ENCODE data around the gene SDR42E2.
"Not testable (repeated sequence)": the region's sequence is repeated elsewhere in the genome, so short reads cannot be mapped to it uniquely, and the experiment has no call there.

SDR42E2 gene

DNA sequence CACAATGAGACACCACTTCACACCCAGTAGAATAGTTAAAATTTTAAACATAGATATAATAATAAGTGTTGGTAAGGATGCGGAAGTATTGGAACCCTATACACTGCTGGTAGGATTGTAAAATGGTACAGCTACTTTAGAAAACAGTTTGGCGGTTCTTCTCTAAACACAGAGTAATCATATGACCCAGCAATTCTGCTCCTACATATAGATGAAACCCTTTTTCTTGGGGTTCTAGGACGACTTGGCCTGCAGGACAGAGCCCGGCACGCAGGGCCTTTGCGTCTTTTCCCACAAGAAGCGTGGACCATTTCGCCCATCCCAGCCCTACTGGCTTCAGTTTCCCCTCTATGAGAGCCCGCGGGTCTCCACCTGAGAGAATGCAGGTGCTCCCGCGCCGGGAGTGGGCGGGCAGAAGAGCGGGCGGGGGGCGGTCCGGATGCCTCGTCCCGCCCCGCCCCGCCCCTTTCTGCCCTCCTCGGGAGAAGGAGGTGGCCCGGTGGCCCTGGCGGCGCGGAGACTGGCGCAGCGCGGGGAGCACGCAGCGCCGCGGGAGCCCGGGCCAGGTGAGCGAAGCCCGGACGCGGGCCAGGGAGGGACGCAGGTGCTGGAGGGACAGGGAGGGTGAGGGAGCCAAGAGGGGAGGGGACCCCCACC lies at the start of gene SDR42E2:
Gene SDR42E2 (plus strand): TSS at position 508 of the 657 bp plus-strand sequence. CDS start 3,077 bp downstream, outside the sequence.
- FAIRE-seq: no peak
- DNase-seq (ENCODE audit: insufficient read length, low spot score): peak; percentile 30

DNA sequence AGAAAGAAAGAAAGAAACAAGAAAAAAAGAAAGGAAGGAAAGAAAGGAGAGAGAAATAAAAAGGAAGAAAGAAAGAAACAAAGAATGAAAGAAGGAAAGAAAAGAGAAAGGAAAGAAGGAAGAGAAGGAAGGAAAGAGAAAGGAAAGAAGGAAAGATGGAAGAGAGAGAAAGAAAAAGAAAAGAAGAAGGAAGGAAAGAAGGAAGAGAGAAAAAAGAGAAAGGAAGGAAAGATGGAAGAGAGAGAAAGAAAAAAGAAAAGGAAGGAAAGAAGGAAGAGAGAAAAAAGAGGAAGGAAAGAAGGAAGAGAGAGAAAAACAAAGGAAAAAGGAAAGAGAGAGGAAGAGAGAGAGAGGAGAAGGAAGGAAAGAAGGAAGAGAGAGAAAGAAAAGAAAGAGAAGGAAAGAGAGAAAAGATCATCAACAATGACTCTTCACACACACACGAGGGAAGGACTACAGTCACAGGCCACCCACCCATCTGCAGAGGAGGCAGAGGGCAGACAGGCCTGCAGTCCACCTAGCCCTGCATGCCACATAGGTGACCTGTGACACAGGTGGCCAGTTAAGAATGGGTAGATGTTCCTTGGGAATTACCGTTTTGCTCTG lies 46.1 kb upstream of the SDR42E2 start:
- DNase-seq (ENCODE audit: insufficient read length, low spot score): no peak
- FAIRE-seq: no peak

DNA sequence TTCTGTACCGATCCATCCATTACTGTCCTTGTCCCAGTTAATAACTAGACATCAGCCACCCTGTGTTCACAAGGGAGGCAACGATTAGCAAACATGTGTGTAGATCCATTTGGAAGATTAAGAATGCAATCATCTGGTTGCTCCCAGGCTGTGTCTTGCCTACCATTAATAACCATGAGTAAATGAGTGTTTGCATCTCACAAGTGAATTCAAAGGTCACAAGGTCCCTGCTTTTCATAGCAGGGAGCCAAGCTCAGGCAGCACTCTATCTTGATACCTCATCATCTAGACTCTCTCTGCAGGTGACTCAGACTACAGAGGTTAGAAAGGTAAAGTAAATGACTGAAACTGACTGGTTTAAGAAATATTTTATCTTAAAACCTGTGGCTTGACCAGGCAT lies 44.7 kb upstream of the SDR42E2 start:
- no peak for DNase-seq (ENCODE audit: insufficient read length, low spot score)
- no peak for FAIRE-seq

DNA sequence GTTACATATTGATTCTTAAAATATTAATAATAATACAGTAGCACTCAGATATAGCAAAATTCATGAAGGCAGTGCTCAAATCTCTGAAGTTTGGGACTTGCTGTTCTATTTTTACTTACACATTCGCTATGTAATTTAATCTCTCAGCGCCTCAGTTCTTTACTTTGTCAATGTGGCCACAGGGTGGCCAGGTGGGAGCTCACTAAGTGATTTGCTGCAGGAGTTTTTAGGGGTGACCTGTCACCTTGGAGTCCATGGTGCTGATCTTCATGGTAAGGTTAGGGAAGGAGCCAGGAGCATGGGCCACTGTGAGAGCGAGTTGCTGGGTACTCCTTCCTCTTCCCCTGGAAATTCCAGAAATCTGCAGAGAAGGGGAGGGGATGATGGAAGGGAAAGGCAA lies 41.9 kb upstream of the SDR42E2 start:
- DNase-seq (ENCODE audit: insufficient read length, low spot score) (no peak), FAIRE-seq (no peak)

DNA sequence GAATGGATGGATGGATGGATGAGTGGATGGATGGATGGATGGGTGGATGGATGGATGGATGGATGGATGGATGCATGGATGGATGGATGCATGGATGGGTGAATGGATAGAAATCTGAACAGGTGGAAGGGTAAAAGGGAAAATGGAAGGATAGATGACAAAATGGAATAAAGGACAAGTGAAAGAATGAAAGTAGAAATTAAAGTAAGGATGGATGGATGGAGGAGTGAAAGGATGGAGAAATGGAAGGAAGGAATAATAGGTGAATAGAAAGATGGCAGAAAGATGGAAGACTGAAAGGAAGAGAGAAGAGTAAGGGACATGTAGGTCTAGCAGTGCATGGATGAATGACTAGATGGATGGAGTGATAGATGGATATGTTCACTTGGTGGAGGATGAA lies 40.1 kb upstream of the SDR42E2 start:
- FAIRE-seq: no peak

DNA sequence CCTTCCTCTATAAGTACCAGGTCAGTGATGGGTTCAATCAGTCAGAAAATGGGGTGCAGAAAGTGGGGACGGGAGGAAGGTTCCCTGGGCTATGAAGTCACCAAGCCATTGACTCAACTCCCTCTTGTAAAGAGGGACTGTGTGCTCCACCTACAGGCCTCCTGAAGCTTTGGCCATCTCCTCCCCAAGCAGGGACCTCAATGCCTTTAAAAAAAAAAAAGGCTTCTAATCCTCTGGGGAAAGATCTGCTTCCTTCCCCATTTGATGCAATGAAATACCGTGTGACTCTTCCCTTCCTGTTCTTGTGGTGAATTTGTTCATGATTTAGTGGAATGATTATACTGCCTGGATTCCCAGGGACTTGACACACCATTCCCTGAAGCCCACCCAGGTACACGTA lies 39.2 kb upstream of the SDR42E2 start:
- no peak for FAIRE-seq
- DNase-seq (ENCODE audit: insufficient read length, low spot score): no peak

More for the DNA sequence above, 40.1 kb upstream of the SDR42E2 start:
- no peak for DNase-seq (ENCODE audit: insufficient read length, low spot score)

DNA sequence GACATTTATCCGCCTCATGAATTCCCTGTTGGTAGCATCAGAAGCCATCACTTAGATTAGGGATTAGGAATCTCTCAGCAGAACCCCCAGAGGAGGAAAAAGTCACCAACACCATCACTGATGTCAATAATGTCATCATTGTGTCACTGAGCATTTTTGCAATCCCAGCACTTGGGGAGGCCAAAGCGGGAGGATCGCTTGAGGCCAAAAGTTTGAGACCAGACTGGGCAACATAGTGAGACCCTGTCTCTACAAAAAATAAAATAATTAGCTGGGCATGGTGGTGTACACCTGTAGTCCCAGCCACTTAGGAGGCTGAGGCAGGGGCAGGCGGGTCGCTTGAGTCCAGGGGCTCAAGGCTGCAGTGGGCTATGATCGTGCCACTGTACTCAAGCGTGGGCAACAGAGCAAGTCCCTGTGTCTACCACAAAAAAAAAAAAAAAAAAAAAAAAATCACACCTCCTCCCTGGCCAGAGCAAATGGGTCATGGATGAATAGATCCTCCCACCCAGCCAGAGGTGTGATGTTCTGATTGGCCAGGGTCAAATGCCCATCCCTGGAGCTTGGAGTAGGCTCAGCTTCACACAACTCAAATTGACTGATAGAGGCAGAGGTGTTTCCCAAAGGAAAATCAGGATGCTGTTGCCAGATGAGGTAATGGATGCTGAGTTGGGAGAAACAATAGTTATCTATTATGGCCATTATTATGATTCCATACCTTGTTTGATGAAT lies 38.4 kb upstream of the SDR42E2 start:
- DNase-seq (ENCODE audit: insufficient read length, low spot score) (no peak), FAIRE-seq (no peak)

DNA sequence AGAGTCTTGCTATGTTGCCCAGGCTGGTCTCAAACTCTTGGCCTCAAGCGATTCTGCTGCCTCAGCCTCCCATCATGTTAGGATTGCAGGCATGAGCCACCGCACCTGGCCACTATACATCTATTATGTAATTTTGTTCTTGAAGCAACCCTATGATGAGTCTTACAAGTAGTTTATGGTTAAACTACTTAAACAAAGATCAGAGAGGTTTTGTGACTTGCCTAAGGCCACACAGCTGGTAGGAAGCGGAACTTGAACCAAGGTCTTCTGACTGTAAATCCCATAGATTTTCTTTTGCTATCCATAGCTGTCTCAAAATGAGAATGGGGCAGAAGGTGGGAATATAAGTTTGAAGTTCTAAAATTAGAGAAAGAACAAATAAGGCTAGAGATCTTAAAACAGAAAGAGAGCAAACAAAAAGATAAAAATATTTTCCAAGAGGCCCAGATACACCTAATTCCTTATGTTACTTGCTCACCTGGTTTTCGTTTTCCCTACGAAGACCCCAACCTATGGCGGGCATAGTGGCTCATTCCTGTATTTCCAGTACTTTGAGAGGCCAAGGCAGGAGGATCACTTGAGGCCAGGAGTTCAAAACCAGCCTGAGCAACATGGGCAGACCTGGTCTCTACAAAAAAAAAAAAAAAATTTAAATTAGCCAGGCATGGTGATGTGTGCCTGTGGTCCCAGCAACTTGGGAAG lies 37.6 kb upstream of the SDR42E2 start:
- DNase-seq (ENCODE audit: insufficient read length, low spot score) (no peak), FAIRE-seq (no peak)

DNA sequence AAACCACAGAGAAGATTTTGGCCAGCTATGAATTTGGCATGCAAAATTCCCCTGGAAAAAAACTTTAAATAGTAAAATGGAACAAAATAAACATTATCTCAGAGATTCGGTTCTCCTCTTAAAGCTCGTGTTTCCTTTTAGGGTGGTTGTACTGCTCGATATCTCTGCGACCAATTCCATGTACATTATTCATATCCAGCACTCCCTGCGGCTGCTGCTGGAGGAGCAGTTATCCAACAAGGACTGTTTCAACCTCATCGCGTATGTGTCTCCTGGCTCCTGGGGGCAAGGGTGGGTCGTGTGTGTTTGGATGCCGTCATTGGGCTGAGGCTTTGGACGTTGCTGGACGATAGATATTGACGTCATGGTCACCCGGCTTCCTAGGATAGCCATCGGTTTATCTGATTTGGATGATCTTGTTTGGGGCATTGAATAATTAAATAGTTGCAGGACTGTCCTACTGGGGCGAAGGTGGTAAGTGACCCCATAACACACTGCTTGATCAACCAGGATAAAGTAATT lies 36.2 kb upstream of the SDR42E2 start:
- DNase-seq (ENCODE audit: insufficient read length, low spot score) (no peak), FAIRE-seq (no peak)

DNA sequence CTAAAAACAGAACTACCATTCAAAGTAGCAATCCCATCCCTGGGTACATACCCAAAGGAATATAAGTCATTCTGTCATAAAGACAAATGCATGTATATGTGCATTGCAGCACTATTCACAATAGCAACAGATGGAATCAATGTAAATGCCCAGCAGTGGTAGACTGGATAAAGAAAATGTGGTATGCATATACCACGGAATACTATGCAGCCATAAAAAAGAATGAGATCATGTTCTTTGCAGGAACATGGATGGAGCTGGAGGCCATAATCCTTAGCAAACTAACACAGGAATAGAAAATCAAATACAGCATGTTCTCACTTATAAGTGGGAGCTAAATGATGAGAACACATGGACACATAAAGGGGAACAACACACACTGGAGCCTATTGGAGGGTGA lies 33.8 kb upstream of the SDR42E2 start:
- not testable (repeated sequence) for DNase-seq (ENCODE audit: insufficient read length, low spot score); FAIRE-seq

DNA sequence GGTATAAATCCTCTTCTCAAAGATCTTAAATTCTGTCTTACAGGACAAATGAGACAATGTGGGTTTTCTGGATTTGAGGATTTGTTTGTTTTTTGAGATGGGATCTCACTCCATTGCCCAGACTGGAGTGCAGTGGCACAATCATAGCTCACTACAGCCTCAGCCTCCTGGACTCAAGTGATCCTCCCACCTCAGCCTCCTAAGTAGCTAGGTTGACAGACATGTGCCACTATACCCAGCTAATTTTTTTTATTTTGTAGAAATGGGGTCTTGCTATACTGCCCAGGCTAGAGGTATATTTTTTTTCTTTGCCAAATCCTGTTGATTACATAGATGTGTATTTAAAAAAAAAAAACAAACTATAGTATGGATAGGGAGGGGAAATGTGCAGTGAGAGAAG lies 31.8 kb upstream of the SDR42E2 start:
- no peak for DNase-seq (ENCODE audit: insufficient read length, low spot score)
- FAIRE-seq: no peak

DNA sequence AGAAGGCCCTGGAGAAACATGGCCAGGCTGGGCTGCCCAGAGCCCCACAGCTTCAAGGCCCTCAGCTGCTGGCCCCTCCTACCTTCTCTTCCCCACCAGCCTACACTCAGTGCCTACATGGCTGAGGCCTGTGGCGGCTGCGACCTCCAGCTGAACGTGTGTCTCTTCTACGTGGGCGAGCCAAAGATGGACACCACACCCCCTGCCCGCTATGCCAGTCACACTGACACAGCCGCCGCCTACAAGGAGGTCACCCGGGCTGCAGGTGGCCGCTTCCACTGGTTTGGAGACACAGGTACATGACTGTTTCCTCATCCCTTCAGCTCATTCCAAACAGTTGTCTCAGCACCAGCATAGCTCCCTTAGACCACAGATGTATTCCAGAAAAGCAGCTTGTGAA lies 29.5 kb upstream of the SDR42E2 start:
- DNase-seq (ENCODE audit: insufficient read length, low spot score) (no peak), FAIRE-seq (no peak)

DNA sequence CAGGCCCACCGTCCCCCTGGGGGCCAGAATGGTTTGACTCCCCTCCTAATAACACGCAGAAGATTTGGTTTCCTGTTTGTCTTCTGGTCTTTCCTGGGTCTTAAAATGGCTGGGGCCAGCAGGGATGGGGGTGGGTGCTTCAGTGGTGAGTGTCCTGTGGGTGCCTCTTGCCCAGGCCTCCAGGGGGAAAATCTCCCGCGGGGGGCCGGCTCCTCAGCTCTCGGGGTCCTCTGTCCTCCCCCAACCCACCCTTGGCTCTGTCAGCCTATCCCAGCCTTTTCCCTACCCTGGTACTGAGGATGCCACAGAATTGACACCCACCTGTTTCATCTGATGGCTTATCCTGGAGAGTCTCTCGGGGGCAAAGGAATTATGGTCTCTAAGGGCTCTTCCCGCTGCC lies 23.8 kb upstream of the SDR42E2 start:
- FAIRE-seq (no peak), DNase-seq (ENCODE audit: insufficient read length, low spot score) (no peak)

DNA sequence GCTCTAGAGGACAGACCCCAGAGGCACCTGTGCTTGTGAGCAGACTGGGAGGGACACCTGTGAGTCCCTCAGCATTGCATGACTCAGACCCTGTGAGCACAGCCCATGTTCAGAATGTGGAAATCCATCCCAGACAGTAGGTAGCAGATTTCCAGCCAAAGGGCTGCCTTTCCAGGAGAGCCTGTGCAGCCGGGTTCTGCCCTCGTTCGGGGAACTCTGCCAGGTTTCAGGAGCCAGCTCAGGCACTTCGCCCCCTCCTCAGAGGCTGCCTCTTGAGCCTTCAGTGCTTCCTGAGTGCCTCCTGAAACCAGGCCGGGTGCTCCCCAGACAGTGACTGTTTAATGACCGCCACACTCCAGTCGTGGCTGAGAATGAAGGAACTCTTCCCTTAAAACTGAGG lies 23.3 kb upstream of the SDR42E2 start:
- no peak for DNase-seq (ENCODE audit: insufficient read length, low spot score)
- FAIRE-seq: no peak

DNA sequence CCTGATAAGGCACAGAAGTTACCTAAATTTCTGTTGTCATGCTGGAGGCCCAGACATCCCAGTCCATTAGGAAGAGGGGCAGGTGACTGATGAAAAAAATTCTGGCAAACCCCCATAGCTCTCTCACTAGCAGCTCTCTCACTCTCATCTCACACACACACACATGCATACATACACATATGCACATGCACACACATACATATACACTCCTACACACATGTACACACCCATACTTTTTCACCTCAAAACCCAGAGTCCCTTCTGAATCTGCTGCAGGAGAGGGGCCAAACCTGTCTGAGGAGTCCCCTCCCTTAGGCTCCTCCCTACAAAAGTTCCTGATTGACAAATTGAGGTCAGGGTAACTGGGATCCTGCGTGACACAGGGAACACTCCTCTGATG lies 22.6 kb upstream of the SDR42E2 start:
- no peak for FAIRE-seq
- DNase-seq (ENCODE audit: insufficient read length, low spot score): no peak

DNA sequence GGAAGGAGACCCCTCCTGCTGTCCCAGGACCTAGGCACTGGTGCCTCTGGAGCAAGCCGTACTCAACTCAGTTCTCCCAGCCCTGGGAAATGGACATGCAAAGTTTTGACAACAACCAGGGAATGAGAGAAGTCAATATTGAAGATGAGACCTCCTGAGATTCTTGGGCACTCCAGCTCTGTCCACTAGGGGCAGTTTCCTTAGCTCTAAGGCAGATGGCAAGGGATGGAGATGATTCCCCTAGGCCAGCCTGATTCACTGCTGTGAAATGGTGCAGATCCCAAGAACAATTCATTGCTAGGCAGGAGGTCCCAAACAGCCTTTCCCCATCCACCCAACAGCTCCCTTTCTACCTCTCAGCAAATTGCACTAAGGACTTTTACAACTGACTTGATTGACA lies 20.5 kb upstream of the SDR42E2 start:
- FAIRE-seq (no peak), DNase-seq (ENCODE audit: insufficient read length, low spot score) (no peak)

DNA sequence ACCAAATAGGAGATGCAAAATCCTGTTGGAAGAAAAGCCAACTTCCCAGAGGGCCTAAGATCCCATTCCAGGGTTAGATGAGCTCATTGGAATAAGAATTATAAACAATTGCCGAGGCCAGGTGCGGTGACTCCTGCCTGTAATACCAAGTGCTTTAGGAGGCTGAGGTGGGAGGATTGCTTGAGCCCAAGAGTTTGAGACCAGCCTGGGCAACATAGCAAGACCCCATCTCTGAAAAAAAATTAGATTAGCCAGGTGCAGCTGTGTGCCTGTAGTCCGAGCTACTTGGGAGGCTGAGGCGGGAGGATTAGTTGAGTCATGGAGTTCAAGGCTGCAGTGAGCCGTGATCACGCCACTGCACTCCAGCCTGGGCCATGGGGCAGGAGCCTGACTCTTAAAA lies 17.8 kb upstream of the SDR42E2 start:
- no peak for DNase-seq (ENCODE audit: insufficient read length, low spot score)
- FAIRE-seq: no peak

DNA sequence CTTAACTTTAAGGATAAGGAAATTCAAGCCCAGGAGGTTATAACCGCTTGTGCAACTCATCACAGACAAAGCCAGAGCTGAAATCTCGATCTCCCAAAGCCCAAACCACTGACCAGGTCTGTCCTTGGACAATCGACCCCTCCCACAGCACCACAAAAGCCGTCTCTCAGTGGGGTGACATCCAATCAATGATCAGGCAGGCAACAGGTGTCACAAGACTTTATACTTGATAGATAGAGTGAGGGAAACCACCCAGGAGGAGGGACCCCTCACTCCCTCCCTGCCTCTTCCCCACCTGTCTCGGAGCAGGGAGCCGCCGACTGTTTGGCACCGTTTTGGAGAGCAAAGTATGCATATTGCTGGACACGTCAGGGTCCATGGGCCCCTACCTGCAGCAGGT lies 14.5 kb upstream of the SDR42E2 start:
- FAIRE-seq: no peak
- no peak for DNase-seq (ENCODE audit: insufficient read length, low spot score)

DNA sequence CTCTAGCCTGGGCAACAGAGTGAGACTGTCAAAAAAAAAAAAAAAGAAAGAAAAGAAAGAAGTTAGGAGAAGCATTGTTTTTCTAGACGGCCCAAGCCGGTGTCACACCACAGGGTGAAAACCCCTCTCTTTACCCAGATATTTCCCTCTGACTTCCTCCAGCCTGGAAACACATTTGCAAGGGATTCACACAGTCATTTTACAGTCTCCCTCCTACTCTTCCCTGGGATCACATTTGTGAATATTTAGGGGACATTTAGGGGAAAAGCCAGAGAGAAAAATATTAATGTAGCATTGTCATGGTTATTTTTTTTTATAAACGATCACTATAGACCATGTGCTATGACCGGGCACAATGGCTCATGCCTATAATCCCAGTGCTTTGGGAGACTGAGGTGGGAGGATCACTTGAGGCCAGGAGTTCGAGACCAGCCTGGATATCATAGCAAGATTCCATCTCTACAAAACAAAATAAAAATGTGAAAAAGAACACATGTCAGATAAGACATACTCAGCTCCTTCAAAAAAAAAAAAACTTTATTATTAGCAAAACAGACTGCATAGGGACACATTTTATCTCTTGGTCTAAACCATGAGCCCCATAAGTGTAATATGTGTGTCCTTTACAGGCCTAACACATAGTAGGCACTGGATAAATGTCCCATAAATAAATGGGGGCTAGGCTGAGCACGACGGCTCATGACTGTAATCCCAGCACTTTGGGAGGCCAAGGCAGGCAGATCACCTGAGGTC lies 10.9 kb upstream of the SDR42E2 start:
- no peak for FAIRE-seq

DNA sequence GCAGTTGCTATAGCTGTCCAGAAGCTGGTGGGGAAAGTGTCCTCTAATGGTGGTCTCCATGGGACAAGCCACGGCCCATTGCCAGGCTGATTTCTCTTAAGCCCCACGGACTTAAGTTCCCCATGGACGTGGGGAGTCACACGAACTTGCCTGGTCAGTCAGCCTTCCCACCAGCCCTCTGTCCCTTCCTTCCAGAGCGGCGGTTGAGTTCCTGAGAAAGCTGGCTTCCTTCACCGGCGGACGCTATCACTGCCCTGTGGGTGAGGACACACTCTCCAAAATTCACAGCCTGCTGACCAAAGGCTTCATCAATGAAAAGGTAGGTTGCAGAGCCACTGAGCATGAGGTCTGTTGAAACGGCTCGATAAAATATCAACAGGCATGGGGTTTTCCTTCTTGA lies 10.0 kb upstream of the SDR42E2 start:
- no peak for FAIRE-seq
- DNase-seq (ENCODE audit: insufficient read length, low spot score): no peak

More for the DNA sequence above, 10.9 kb upstream of the SDR42E2 start:
- DNase-seq (ENCODE audit: insufficient read length, low spot score): no peak
